Measurements from ENCODE around the gene KIF26B.

Gene KIF26B

GRCh38 chr1:245168906-245169305 lies 14.1 kb downstream of the KIF26B start:
- no peaks in the 10 kb centered on the region for H3K27me3 ChIP-seq (ENCODE audit: insufficient read depth, low read length, poor library complexity)
- H4K5ac ChIP-seq (ENCODE audit: low read length): no peak overlapping the region
- no peak overlapping the region for H3K4me3 ChIP-seq (ENCODE audit: low read length)
- no peak overlapping the region for H3K23ac ChIP-seq (ENCODE audit: low read length)
- no peak overlapping the region for H3K27ac ChIP-seq (ENCODE audit: low read depth, low read length)
- no CpG with 5 or more reads among the region's 7 CpGs for WGBS (ENCODE audit: extremely low coverage, insufficient coverage, low lambda C conversion rate)
- H3K79me2 ChIP-seq (ENCODE audit: control insufficient read depth, insufficient read depth, low read length): no peaks in the 10 kb centered on the region
- peaks cover 3% of the 10 kb centered on the region for H3K4me1 ChIP-seq (ENCODE audit: control insufficient read depth, low read depth, low read length)
- no peak for DNase-seq
- no peak overlapping the region for H2BK15ac ChIP-seq (replicated peaks; ENCODE audit: low read depth)
- H3K56ac ChIP-seq (ENCODE audit: low read length): no peak overlapping the region
- H3K9ac ChIP-seq (ENCODE audit: low read length): no peak overlapping the region
- H2BK5ac ChIP-seq (ENCODE audit: low read length): no peak overlapping the region
- H3K4me2 ChIP-seq (ENCODE audit: low read length): no peak overlapping the region
- no peaks in the 10 kb centered on the region for H3K36me3 ChIP-seq (ENCODE audit: control insufficient read depth, insufficient read depth, low read length)
- H2AK5ac ChIP-seq (ENCODE audit: low read length): no peak overlapping the region
- no peak overlapping the region for H4K8ac ChIP-seq (ENCODE audit: low read depth, low read length)
- H3K79me1 ChIP-seq (ENCODE audit: low read length): no peaks in the 10 kb centered on the region
- no peak overlapping the region for H3K18ac ChIP-seq (ENCODE audit: low read length)
- H2BK120ac ChIP-seq (ENCODE audit: low read depth, low read length): no peak overlapping the region
- no peak overlapping the region for H3K4ac ChIP-seq (ENCODE audit: low read depth, low read length)

GRCh38 chr1:245169376-245169775 lies 14.6 kb downstream of the KIF26B start:
- Histone ChIP-seq H3K79me2 (ENCODE audit: control insufficient read depth, insufficient read depth, low read length) (no peaks in the 10 kb centered on the region), H2BK120ac (ENCODE audit: low read depth, low read length) (no peak overlapping the region), H3K27ac (ENCODE audit: low read depth, low read length) (no peak overlapping the region), H3K4me2 (ENCODE audit: low read length) (no peak overlapping the region), H3K4me1 (ENCODE audit: control insufficient read depth, low read depth, low read length) (peaks cover 3% of the 10 kb centered on the region), H3K18ac (ENCODE audit: low read length) (no peak overlapping the region), H2BK5ac (ENCODE audit: low read length) (no peak overlapping the region), H3K9ac (ENCODE audit: low read length) (no peak overlapping the region), H3K23ac (ENCODE audit: low read length) (no peak overlapping the region), H3K79me1 (ENCODE audit: low read length) (no peaks in the 10 kb centered on the region), H3K56ac (ENCODE audit: low read length) (no peak overlapping the region), H2AK5ac (ENCODE audit: low read length) (no peak overlapping the region), H3K27me3 (ENCODE audit: insufficient read depth, low read length, poor library complexity) (no peaks in the 10 kb centered on the region), H3K36me3 (ENCODE audit: control insufficient read depth, insufficient read depth, low read length) (no peaks in the 10 kb centered on the region), H3K4me3 (ENCODE audit: low read length) (no peak overlapping the region), H4K5ac (ENCODE audit: low read length) (no peak overlapping the region), H4K8ac (ENCODE audit: low read depth, low read length) (no peak overlapping the region), H3K4ac (ENCODE audit: low read depth, low read length) (no peak overlapping the region), H2BK15ac (replicated peaks; ENCODE audit: low read depth) (no peak overlapping the region)
- no CpG with 5 or more reads among the region's 7 CpGs for WGBS (ENCODE audit: extremely low coverage, insufficient coverage, low lambda C conversion rate)
- DNase-seq: no peak

GRCh38 chr1:245172026-245172425 lies 17.2 kb downstream of the KIF26B start:
- no CpG with 5 or more reads among the region's 7 CpGs for WGBS (ENCODE audit: extremely low coverage, insufficient coverage, low lambda C conversion rate)
- no peak overlapping the region for H4K5ac ChIP-seq (ENCODE audit: low read length)
- no peak for DNase-seq

DNA sequence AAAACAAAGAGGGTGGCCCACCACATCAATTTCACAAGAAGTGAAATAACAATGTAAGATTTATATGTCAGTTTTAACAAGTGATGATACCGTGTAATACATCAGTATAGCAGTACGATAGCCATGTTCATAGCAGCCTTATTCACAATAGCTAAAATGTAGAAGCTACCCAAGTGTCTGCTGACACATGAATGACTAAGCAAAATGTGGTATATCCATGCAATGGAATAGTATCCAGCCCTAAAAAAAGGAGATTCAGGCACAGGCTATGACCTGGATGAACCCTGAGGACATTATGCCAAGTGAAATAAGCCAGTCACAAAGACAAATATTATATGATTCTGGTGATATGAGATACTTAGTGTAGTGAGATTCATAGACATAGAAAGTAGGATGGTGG lies 18.0 kb downstream of the KIF26B start:
- Histone ChIP-seq H2BK5ac (ENCODE audit: low read length) (no peak overlapping the region), H3K27me3 (ENCODE audit: insufficient read depth, low read length, poor library complexity) (no peaks in the 10 kb centered on the region), H3K23ac (ENCODE audit: low read length) (no peak overlapping the region), H3K56ac (ENCODE audit: low read length) (no peak overlapping the region), H2BK120ac (ENCODE audit: low read depth, low read length) (no peak overlapping the region), H4K8ac (ENCODE audit: low read depth, low read length) (no peak overlapping the region), H2AK5ac (ENCODE audit: low read length) (no peak overlapping the region), H3K4me1 (ENCODE audit: control insufficient read depth, low read depth, low read length) (no peaks in the 10 kb centered on the region), H3K4ac (ENCODE audit: low read depth, low read length) (no peak overlapping the region), H3K79me1 (ENCODE audit: low read length) (no peaks in the 10 kb centered on the region), H3K18ac (ENCODE audit: low read length) (no peak overlapping the region), H3K36me3 (ENCODE audit: control insufficient read depth, insufficient read depth, low read length) (no peaks in the 10 kb centered on the region), H2BK15ac (replicated peaks; ENCODE audit: low read depth) (no peak overlapping the region), H3K79me2 (ENCODE audit: control insufficient read depth, insufficient read depth, low read length) (no peaks in the 10 kb centered on the region), H3K27ac (ENCODE audit: low read depth, low read length) (no peak overlapping the region), H3K9ac (ENCODE audit: low read length) (no peak overlapping the region), H4K5ac (ENCODE audit: low read length) (no peak overlapping the region), H3K4me3 (ENCODE audit: low read length) (no peak overlapping the region), H3K4me2 (ENCODE audit: low read length) (no peak overlapping the region)
- no CpG with 5 or more reads among the region's 2 CpGs for WGBS (ENCODE audit: extremely low coverage, insufficient coverage, low lambda C conversion rate)
- no peak for DNase-seq

More at GRCh38 chr1:245172026-245172425, 17.2 kb downstream of the KIF26B start:
- Histone ChIP-seq H3K18ac (ENCODE audit: low read length) (no peak overlapping the region), H3K4me3 (ENCODE audit: low read length) (no peak overlapping the region), H4K8ac (ENCODE audit: low read depth, low read length) (no peak overlapping the region), H3K23ac (ENCODE audit: low read length) (no peak overlapping the region), H3K56ac (ENCODE audit: low read length) (no peak overlapping the region), H2BK5ac (ENCODE audit: low read length) (no peak overlapping the region), H2BK15ac (replicated peaks; ENCODE audit: low read depth) (no peak overlapping the region), H2BK120ac (ENCODE audit: low read depth, low read length) (no peak overlapping the region), H3K36me3 (ENCODE audit: control insufficient read depth, insufficient read depth, low read length) (no peaks in the 10 kb centered on the region), H3K4me2 (ENCODE audit: low read length) (no peak overlapping the region), H2AK5ac (ENCODE audit: low read length) (no peak overlapping the region), H3K27ac (ENCODE audit: low read depth, low read length) (no peak overlapping the region), H3K27me3 (ENCODE audit: insufficient read depth, low read length, poor library complexity) (no peaks in the 10 kb centered on the region), H3K9ac (ENCODE audit: low read length) (no peak overlapping the region), H3K79me1 (ENCODE audit: low read length) (no peaks in the 10 kb centered on the region), H3K4me1 (ENCODE audit: control insufficient read depth, low read depth, low read length) (no peaks in the 10 kb centered on the region), H3K79me2 (ENCODE audit: control insufficient read depth, insufficient read depth, low read length) (no peaks in the 10 kb centered on the region), H3K4ac (ENCODE audit: low read depth, low read length) (no peak overlapping the region)

DNA sequence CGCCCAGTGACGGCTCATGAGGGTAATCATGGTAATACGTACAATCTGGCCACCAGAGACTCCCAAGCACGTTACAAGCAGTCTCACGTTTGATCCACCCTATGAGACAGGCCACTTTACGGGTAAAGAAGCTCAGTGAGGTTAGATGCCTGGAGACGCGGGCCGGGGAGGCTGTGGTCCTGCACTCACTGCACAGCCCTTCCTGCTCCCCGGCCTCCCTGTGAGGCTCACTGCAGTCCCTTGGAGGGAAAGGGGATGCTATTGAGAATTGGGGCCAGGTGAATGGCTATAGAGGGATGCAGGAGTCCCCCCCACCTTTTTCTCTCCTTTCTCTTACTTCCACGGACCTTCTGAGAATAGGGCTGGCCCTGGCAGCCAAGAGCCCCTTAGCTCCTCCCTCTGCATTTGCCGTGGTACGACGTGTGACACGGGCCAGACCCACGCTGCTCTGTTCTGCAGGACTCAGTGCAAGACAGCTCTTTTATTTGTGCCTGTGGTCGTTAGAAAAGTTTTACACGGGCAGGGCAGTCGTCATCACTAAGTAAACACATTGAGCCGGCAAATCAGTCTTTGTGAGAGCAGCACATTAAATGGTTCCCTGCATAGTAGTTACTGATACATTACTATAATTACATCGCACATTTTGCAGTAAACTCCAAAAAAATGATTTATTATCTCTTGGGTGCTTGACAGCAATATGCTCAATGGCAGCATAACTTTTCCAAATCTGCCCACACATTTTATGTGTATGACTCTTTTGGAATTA lies 18.8 kb downstream of the KIF26B start:
- Histone ChIP-seq H3K79me2 (ENCODE audit: control insufficient read depth, insufficient read depth, low read length) (no peaks in the 10 kb centered on the region), H3K18ac (ENCODE audit: low read length) (no peak overlapping the region), H2BK15ac (replicated peaks; ENCODE audit: low read depth) (no peak overlapping the region), H4K8ac (ENCODE audit: low read depth, low read length) (no peak overlapping the region), H3K4me3 (ENCODE audit: low read length) (no peak overlapping the region), H2AK5ac (ENCODE audit: low read length) (no peak overlapping the region), H3K27me3 (ENCODE audit: insufficient read depth, low read length, poor library complexity) (no peaks in the 10 kb centered on the region), H3K23ac (ENCODE audit: low read length) (no peak overlapping the region), H3K36me3 (ENCODE audit: control insufficient read depth, insufficient read depth, low read length) (no peaks in the 10 kb centered on the region), H3K79me1 (ENCODE audit: low read length) (no peaks in the 10 kb centered on the region), H2BK120ac (ENCODE audit: low read depth, low read length) (no peak overlapping the region), H4K5ac (ENCODE audit: low read length) (no peak overlapping the region), H3K9ac (ENCODE audit: low read length) (no peak overlapping the region), H3K4ac (ENCODE audit: low read depth, low read length) (no peak overlapping the region), H3K27ac (ENCODE audit: low read depth, low read length) (no peak overlapping the region), H3K56ac (ENCODE audit: low read length) (no peak overlapping the region), H3K4me2 (ENCODE audit: low read length) (no peak overlapping the region), H3K4me1 (ENCODE audit: control insufficient read depth, low read depth, low read length) (no peaks in the 10 kb centered on the region), H2BK5ac (ENCODE audit: low read length) (no peak overlapping the region)
- WGBS (ENCODE audit: extremely low coverage, insufficient coverage, low lambda C conversion rate): no CpG with 5 or more reads among the region's 21 CpGs
- DNase-seq: no peak

Data from mesendoderm (in vitro differentiated cells).